ENCODE measurements around the gene C4orf50.
A peak's percentile ranks its signal among the peaks of the same experiment; 100 is the strongest.
"Not testable (repeated sequence)": the region's sequence is repeated elsewhere in the genome, so short reads cannot be mapped to it uniquely, and the experiment has no call there.

Gene C4orf50

DNA sequence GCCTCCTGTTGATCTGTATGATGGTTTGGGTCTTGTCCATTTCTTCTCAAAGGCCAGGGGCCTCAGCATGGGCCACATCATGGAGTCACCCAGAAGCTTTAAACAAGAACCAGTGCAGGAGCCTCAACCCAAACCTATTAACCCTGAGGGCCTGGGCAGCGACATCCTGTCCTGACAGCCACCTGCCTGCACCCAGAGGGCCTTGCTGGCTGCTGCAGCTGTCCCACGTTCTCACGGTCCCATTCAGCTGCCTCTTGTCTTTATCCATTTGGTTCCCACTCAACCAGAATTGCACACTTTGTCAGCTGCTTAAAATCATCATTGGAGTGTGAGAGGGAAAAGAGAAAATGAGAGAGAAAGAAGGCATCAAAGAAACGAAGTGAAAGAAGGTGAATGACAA lies 21.6 kb downstream of the C4orf50 start:
- no peaks in the 10 kb centered on the region for H3K27me3 ChIP-seq (ENCODE audit: insufficient read depth, poor library complexity, severe bottlenecking)
- no peaks in the 10 kb centered on the region for H3K36me3 ChIP-seq (ENCODE audit: low read depth)
- no peaks in the 10 kb centered on the region for H3K4me1 ChIP-seq (ENCODE audit: insufficient read depth, poor library complexity, severe bottlenecking)
- no peak overlapping the region for H3K27ac ChIP-seq (ENCODE audit: poor library complexity, severe bottlenecking)
- no peak for ATAC-seq (ENCODE audit: low read depth)
- H3K9me3 ChIP-seq (ENCODE audit: severe bottlenecking), result no peaks in the 10 kb centered on the region
- TF ChIP-seq, protein P1, sequence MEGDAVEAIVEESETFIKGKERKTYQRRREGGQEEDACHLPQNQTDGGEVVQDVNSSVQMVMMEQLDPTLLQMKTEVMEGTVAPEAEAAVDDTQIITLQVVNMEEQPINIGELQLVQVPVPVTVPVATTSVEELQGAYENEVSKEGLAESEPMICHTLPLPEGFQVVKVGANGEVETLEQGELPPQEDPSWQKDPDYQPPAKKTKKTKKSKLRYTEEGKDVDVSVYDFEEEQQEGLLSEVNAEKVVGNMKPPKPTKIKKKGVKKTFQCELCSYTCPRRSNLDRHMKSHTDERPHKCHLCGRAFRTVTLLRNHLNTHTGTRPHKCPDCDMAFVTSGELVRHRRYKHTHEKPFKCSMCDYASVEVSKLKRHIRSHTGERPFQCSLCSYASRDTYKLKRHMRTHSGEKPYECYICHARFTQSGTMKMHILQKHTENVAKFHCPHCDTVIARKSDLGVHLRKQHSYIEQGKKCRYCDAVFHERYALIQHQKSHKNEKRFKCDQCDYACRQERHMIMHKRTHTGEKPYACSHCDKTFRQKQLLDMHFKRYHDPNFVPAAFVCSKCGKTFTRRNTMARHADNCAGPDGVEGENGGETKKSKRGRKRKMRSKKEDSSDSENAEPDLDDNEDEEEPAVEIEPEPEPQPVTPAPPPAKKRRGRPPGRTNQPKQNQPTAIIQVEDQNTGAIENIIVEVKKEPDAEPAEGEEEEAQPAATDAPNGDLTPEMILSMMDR (IDR thresholded peaks at IDR 0.05; ENCODE audit: poor library complexity, severe bottlenecking), result no peak
- H3K4me3 ChIP-seq (ENCODE audit: severe bottlenecking), result no peak overlapping the region
- no peak for DNase-seq (ENCODE audit: low spot score)

GRCh38 chr4:5995901-5996623 lies 22.2 kb downstream of the C4orf50 start:
- TF ChIP-seq, protein P1 (IDR thresholded peaks at IDR 0.05; ENCODE audit: poor library complexity, severe bottlenecking), result no peak
- no peak overlapping the region for H3K4me3 ChIP-seq (ENCODE audit: severe bottlenecking)
- H3K9me3 ChIP-seq (ENCODE audit: severe bottlenecking), result no peaks in the 10 kb centered on the region
- no peaks in the 10 kb centered on the region for H3K36me3 ChIP-seq (ENCODE audit: low read depth)
- no peaks in the 10 kb centered on the region for H3K4me1 ChIP-seq (ENCODE audit: insufficient read depth, poor library complexity, severe bottlenecking)
- no peaks in the 10 kb centered on the region for H3K27me3 ChIP-seq (ENCODE audit: insufficient read depth, poor library complexity, severe bottlenecking)
- ATAC-seq (ENCODE audit: low read depth), result no peak
- H3K27ac ChIP-seq (ENCODE audit: poor library complexity, severe bottlenecking), result no peak overlapping the region
- no peak for DNase-seq (ENCODE audit: low spot score)

- Histone ChIP-seq H3K27me3 (ENCODE audit: insufficient read depth, poor library complexity, severe bottlenecking) (no peaks in the 10 kb centered on the region), H3K9me3 (ENCODE audit: severe bottlenecking) (no peaks in the 10 kb centered on the region), H3K4me3 (ENCODE audit: severe bottlenecking) (no peak overlapping the region), H3K4me1 (ENCODE audit: insufficient read depth, poor library complexity, severe bottlenecking) (no peaks in the 10 kb centered on the region), H3K27ac (ENCODE audit: poor library complexity, severe bottlenecking) (no peak overlapping the region), H3K36me3 (ENCODE audit: low read depth) (no peaks in the 10 kb centered on the region)
- TF ChIP-seq, protein P1 (IDR thresholded peaks at IDR 0.05; ENCODE audit: poor library complexity, severe bottlenecking), result no peak
- DNase-seq (ENCODE audit: low spot score), result no peak
- no peak for ATAC-seq (ENCODE audit: low read depth)
These were observed 24.1 kb downstream of the C4orf50 start for GRCh38 chr4:5993876-5994811.

GRCh38 chr4:5993346-5993745 lies 24.9 kb downstream of the C4orf50 start:
- not testable (repeated sequence) for H3K9me3 ChIP-seq (ENCODE audit: severe bottlenecking); H3K4me1 ChIP-seq (ENCODE audit: insufficient read depth, poor library complexity, severe bottlenecking); H3K4me3 ChIP-seq (ENCODE audit: severe bottlenecking); H3K36me3 ChIP-seq (ENCODE audit: low read depth); H3K27me3 ChIP-seq (ENCODE audit: insufficient read depth, poor library complexity, severe bottlenecking); H3K27ac ChIP-seq (ENCODE audit: poor library complexity, severe bottlenecking); ATAC-seq (ENCODE audit: low read depth)
- peak; percentile 28 for DNase-seq (ENCODE audit: low spot score)

- Histone ChIP-seq H3K27me3 (ENCODE audit: insufficient read depth, poor library complexity, severe bottlenecking) (no peaks in the 10 kb centered on the region), H3K36me3 (ENCODE audit: low read depth) (no peaks in the 10 kb centered on the region), H3K27ac (ENCODE audit: poor library complexity, severe bottlenecking) (no peak overlapping the region), H3K4me1 (ENCODE audit: insufficient read depth, poor library complexity, severe bottlenecking) (no peaks in the 10 kb centered on the region), H3K4me3 (ENCODE audit: severe bottlenecking) (no peak overlapping the region), H3K9me3 (ENCODE audit: severe bottlenecking) (no peaks in the 10 kb centered on the region)
- TF ChIP-seq, protein P1 (IDR thresholded peaks at IDR 0.05; ENCODE audit: poor library complexity, severe bottlenecking), result no peak
- ATAC-seq (ENCODE audit: low read depth) (no peak), DNase-seq (ENCODE audit: low spot score) (peak; percentile 38)
These were observed 25.4 kb downstream of the C4orf50 start for GRCh38 chr4:5992828-5993321.
